GM21381 (cell line): ENCODE data around the gene FGF23.
"Not testable (repeated sequence)": the region's sequence is repeated elsewhere in the genome, so short reads cannot be mapped to it uniquely, and the experiment has no call there.

Experiments used
- ATAC-seq: cut with Tn5 transposase; IDR thresholded peaks from one replicate; pipeline ENCODE4 v1.9.1; 2021; ENCODE audit warnings: mild to moderate bottlenecking, moderate library complexity; ENCODE audit not compliant: unreplicated experiment

FGF23 gene

DNA sequence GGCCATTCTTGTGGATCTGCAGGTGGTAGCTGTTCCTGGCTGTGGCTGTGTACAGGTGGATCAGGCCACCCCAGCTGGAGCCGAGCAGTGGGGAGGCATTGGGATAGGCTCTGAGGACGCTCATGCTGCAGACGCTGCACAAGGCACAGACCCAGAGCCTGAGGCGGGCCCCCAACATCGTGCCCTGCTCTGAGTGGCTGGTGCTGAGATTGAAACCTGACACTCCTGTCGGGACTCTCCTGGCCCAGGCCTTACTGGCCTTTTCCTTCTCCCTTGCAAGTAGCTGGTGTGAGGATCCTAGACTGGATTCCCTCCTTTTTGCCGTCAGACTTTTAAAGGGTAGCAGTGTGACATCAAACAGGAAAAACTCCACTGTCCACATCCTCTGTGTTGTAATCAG, at the start of gene FGF23:
TSS of gene FGF23 (minus strand) at position 308 of the 400 bp plus-strand sequence. CDS start at position 178, 130 bp downstream.
- ATAC-seq, result no peak

DNA sequence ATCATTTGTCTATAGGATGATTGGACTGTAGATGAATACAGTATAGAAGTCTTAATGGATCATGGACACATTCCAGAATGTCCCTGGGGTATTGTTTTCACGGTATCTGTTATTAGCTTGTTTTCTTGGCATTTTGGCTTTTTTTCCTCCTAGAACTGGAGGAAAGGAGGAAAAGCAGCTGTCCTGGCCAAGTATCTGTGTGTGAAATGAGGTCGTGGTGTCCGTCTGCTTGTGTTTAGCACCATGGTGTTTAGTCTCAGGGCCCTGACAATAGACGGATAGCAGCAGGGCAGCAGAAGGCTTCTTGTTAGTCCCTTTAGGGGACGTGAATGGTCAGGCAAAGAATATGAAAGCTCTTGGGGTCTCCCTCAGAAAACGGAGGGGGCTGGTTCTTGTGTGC, 44.9 kb upstream of the FGF23 start:
- no peak for ATAC-seq

DNA sequence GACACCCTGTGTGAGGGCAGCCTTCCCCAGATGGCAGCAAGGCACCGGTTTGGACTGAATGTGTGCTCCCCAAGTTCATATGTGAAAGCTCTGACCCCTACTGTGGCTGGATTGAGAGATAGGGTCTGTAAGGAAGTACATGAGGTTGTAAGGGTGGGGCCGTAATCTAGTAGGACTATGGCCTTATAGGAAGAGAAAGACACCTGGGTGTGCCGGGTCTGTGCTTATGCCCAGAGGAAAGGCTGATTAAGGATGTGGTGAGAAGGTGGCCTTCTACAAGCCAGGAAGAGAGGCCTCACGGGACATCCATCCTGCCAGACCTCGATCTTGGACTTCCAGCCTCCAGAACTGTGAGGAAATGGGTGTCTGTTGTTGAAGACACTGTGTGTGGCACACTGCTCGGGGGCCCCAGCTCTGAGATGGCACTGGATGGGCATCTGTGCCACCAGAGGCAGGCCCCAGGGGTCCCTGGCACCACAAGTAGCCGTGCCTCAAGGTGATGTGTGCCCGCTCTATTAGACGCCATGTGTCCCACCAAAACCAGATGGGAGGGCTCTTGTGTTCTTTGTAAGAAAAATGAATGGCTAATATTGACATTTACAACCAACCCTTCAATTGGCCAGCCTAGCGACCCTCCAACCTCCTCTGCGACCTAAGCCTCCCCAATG, 44.1 kb upstream of the FGF23 start:
- no peak for ATAC-seq

DNA sequence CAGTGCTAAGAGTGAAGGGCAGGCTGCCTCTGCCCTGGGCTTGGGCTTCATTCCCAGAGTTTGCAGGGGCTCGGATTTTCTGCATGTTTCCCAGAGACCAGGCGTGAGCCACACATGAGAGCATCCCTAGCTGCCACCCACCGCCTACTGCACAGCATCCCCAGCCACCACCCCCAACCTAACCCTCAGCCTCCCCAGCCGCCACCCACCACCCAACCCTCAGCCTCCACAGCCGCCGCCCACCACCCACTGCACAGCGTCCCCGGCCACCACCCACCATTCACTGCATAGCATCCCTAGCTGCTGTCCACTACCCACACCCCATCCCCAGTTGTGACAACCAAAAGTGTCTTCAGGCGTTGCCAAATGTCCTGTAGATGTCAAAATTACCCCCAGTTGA, 43.5 kb upstream of the FGF23 start:
- ATAC-seq, result no peak

DNA sequence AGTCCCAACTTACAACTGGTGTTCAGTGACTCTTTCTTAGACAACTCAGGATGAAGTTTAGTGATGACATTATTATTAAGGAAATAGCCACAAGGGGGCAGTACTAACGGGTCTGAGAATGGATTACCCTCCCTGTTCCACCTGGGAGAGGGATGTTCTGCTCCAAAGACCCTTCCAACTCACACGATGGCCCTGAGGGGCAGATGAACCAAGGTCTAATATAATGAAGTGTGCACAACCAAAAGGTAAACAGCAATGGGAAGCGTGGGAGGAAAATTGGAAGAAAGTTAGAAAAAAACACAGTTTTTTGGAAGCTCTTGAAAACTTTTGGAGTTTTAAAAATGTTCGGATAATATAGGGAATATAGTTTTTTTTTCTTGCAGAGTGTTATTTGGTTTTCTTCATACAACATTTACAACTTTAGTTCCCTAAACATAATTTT, 42.1 kb upstream of the FGF23 start:
- no peak for ATAC-seq

DNA sequence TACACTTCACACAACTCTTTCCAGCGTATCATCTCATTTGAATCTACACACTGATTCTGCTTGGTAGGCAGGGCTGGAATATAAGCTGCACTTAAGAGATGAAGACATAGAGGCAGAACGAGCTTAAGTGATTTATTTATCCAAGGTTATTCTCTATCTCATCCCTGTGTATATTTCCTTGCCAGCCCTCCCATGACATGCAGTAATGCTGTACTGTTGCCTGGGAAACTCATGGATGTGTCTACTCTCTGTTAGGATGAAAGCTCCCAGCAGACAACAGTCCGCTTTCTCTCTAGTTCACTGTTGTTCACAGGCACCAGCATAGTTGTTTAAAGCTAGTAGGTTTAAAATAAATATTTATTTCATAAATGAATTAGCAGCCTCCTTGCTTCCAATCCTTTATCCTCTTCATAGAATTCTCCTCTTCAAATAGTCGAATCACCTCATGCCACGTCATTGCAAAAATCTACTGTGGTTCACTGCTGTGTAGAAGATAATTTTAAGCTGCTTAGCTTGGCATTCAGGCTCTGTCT, 40.7 kb upstream of the FGF23 start:
- ATAC-seq, result no peak

DNA sequence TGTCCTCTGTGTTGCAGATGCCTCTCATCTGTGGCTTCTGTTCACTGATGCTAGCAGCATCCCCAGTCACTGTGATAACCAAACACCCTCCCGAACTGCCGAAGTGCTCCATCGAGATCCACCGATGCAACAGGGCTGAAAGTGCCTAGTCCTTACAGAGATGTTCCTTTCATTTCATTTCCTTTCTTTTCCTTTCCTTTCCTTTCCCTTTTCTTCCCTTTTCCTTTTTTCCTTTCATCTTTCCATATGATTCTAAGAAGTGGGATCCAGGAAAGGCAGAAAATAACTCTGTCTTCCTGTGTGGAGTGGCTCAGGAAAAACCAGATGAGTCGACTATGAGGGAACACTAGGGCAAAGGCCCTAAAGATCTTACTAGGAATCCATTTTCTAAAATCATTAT, 39.4 kb upstream of the FGF23 start:
- ATAC-seq, result no peak

DNA sequence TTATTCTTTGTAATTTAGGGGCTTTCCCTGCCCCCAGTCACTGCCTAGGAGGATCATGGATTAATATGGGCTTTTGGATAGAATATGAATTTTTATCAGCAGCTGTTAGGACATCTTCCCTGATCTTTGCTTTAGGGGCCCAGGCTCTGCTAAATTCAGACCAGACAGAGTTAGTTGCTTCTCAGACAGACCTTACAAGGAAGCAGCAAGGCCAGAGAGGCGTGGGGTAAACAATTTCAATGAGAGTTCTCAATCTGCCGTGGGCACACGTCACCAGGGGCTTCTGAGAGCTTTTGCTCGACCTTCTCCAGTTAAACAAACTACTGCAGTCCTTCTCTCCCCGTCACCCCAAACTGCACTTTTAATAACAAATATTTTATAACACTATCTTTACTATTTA, 38.4 kb upstream of the FGF23 start:
- ATAC-seq, result no peak

DNA sequence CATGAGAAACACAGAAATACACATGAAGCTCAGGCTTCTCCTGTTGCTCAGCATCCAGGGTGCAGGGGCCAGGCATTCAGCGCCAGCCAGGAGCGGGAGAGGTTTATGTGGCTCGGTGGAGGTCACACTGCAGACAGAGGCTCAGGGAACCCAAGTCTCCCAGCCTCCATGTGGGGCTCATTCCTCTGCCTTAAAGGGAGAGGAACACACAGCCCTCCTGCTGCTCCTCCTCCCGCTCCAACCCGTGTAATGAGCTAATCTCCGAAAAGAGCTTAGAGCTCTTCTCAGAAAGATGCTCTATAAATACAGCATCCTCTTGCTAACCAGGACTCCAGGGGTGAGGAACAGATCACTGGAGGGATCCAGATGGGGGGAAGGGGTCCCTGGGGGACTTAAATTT, 37.9 kb upstream of the FGF23 start:
- no peak for ATAC-seq

DNA sequence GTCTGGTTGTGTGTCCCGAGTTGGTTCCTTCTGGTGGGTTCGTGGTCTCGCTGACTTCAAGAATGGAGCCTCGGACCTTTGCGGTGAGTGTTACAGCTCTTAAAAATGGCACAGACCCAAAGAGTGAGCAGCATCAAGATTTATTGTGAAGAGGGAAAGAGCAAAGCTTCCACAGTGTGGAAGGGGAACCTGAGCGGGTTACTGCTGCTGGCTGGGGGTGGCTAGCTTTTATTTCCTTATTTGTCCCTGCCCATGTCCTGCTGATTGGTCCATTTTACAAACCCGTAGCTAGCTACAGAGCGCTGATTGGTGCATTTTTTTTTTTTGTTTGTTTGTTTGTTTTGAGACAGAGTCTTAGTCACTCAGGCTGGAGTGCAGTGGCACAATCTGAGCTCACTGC, 36.8 kb upstream of the FGF23 start:
- no peak for ATAC-seq

DNA sequence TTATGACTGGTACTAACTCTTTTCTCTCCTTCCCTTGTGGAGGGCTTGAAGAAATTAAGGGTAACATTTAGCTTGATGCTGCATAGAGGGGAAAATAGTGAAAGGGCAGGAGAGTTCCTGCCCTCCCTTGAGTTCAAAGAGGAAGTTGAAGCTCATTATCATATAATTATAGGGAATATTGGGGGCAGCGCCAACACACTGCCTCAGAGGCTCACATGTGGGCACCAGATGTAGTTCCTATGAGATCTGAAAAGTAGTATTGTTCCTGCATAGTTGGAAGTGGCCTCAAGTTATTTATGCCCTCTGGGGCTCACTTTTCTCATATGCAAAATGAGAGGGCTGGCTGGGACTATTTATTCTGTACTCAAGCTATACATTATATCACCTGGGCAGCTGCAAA, 33.0 kb upstream of the FGF23 start:
- ATAC-seq, result no peak

DNA sequence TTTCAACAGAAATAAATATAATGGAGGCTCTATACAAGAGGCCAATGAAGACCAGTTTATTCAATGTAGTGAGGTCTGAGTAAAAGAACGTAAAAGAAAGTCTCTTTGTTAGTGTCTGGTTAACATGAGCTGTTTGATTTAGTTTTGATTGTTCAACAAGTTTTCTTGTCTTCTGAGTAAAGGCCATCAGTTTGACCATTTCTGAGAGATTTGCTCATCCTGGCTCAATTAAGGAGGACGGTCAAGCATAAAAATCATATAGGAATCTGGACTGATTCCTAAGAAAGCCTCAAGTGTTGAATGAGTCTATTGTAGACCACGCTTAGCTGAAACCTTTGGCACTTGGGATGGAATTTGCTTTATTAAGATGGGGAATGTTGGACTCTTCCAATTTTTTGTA, 32.5 kb upstream of the FGF23 start:
- ATAC-seq, result no peak

DNA sequence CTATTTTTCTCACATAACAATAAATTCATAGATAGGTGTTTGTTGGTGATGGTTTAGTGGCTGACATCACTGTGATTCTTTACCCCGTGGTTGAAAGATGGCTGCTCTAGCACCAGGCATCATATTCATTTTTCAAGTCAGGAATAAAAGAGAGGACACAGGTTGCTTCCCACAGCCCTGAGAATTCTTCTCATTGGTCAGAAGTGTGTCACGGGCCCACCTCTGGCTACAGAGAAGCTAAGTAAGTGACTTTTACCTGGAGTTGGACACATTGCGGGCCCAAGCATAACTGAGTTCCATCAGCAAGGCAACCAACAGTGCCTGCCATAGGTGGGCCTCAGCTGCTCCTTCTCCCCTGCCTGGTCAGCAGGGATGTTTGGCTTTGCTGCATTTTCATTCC, 27.6 kb upstream of the FGF23 start:
- ATAC-seq, result no peak

DNA sequence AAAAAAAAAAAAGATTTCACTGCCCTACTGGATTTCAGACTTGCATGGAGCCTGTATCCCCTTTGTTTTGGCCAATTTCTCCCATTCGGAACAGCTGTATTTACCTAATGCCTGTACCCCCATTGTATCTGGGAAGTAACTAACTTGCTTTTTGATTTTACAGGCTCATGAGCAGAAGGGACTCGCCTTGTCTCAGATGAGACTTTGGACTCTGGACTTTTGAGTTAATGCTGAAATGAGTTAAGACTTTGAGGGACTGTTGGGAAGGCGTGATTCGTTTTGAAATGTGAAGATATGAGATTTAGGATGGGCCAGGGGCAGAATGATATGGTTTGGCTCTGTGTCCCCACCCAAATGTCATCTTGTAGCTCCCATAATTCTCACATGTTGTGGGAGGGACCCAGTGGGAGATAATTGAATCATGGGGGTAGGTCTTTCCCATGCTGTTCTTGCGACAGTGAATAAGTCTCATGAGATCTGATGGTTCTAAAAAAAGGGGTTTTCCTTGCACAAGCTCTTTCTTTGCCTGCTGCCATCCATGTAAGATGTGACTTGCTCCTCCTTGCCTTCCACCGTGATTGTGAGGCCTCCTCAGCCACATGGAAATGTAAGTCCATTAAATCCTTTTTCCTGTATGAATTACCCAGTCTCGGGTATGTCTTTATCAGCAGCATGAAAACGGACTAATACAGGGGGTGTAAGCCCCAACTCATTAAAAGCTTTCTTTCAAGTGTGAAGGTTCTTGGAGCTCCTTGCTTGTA, 25.5 kb upstream of the FGF23 start:
- ATAC-seq, result not testable (repeated sequence)

DNA sequence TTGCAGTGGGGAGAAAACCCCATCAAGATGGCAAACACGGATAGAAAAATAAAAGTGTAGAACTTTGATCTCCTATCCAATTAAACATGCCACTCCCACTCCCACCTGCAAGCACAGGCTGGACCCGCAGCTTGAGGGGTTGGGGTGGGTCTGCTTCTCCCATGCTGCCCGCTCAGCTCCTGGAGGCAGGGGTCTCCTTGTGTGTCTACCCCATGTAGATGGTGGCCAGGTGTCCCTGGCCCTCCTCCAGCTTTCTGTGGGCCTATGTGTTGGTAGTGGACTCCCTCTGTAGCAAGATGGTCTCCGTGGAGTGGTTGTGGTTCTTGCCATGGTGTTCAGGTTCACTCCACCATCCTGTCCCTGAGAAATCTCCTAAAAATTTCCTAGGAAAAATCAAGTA, 23.5 kb upstream of the FGF23 start:
- ATAC-seq, result no peak

DNA sequence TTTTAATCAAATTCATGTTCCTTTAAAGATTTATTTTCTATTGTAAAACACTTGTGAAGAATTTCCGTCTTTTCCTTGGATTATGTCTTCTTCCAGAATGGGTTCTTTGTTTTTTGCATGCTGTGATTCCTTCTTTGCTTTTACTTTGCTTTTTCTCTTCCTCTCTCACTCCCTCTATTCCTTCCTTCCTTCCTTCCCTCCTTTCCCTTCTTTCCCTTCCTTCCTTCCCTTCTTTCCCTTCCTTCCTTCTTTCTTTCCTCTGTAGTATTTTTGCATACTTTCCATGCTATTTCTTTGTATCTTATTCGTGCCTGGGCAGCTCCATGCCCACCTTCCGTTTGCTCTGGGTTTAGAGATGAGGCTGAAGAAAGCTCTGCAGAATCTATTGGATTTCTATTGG, 21.6 kb upstream of the FGF23 start:
- ATAC-seq, result no peak

DNA sequence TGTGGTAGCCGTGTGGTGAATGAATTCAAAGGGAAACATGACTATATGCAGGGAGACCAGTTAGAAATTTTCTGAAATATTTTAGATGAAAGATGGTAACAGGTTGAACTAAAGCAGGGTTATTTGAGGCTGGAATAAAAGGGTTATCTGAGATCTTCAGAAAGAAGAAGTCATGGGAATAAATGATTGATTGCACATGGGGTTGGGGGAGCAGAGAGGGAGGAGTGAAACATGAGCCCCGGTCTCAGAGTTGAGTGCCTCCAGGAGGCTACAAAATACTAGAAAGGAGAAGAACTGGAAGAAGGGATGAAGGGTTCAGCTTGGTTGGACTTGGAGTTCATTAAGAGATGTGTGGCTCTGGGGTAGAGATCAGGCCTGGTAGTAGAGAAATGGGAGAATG, 16.3 kb upstream of the FGF23 start:
- ATAC-seq, result no peak

DNA sequence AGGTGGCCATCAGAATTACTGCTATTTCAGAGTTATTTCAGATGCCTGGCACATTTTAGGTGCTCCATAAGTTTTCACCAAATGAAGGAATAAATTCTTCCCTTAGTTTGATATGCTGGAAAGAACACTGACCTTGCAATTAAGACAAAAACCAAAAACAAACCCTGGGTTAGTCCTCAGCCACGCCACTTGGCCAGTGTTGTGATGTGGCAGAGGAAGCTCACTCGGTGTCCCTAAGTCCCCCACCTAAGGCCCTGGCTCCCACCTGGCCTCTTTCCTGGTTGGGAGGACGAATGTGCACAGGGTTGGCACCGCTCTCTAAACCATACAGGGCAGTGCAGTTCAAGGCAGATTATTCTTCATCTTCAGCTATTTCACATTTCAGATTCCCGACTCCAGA, 13.7 kb upstream of the FGF23 start:
- ATAC-seq, result no peak

DNA sequence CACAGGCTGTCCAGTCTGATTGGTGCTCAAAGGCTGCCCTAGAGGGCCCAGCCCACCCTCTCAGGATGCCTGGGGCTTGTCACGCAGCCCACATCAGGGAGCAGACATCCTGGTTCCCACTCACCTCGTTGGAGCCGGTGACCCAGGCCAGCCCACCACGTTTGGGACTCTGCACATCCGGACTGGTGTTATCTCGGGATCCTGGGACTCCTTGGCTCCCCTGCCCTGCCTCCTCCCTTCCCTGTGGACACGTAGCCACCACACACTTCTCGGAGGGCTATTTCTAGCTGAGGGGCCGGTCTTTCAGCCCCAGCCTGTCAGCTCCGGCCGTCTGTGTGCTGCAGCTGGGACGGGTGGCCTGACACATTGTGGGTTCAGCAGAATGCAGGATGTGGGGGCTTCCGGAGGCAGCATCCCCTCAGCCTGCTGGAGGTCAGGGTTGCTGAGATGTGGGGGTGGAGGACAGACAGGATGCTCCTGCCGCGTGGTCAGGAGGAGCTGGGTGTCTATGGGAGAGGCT, 12.8 kb upstream of the FGF23 start:
- ATAC-seq, result no peak

DNA sequence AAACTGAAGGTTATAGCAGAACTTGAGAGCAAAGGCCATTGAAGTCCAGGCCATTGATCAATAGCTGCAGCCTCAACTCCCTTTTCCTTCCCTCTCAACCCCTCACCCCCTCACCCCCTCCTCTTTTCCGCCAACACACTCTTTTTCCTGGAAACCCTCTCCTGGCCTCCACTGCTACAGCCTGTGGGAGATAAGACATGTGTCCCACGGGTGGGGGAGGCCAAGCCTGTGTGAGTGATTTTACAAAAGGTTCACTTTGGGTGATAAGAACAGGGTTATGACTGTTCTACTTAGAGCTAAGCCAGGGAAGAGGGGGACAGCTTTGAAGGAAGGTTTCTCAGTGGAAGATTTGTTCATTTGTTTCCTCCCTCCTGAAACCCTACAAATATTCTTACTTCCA, 9.2 kb upstream of the FGF23 start:
- ATAC-seq, result no peak

DNA sequence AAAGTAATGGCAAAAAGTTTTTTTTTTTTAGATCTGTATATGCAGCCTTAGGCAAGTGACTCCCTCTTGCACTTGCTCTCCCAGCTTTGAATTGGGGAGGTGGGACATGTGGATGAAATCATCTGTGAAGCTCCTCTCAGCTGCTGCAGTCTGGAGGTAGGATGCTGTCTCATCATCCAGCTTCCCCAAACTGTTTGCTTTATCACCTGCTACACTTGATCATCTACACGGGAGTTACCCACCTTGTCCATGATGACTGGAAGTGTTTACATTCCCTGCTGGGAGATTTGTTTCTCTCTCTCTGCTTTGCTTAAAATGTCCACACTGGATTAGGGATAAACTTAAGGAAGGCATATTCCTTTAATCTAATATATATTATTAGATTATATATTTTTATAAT, 8.5 kb upstream of the FGF23 start:
- ATAC-seq, result no peak

DNA sequence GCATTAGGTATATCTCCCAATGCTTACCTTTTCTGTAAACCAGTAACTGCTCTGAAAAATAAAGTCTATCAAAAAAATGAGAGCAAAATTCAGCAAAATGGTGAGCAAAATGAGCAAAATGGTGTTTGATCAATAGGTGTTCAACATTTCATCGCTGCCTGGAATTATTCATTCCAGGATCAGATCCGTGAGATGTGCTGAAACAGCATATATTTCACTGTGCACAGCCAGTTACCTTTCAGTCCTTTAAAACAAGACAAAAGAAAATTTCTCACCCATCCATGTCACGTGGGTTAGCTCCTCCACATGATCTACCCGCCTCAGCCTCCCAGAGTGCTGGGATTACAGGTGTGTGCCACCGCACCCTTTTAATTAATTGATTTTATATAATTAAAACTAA, 8.1 kb upstream of the FGF23 start:
- ATAC-seq, result no peak
